EL (cell line): ENCODE data around the gene ST6GALNAC4.
"Not testable (repeated sequence)": the region's sequence is repeated elsewhere in the genome, so short reads cannot be mapped to it uniquely, and the experiment has no call there.

Experiments
- DNase-seq: peaks from one replicate; pipeline ENCODE4 v3.0.0-alpha.2; 2016

Gene ST6GALNAC4

GRCh38 chr9:127884976-127885490 is 31.8 kb downstream of the ST6GALNAC4 start:
- no peak for DNase-seq

GRCh38 chr9:127884427-127884911 is 32.4 kb downstream of the ST6GALNAC4 start:
- DNase-seq = no peak

DNA sequence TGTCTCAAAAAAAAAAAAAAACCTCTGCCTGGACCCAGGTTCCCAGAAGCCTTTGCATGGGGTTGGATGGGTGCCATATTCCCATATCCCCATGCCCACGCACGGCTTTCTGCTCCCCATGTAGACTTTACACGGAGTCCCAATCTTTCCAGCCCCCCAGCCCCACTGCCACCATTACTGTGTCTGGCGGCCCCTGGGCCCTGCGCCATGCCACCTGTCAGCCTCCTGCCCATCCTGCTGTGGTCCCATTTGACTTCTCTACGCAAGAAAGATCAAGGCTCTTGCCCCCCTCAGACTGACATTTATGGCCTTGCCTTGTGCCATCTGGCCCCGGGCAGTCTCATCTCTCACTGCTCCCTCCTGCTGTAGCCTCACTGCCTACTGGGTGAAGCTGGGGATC is 32.9 kb downstream of the ST6GALNAC4 start:
- no peak for DNase-seq

- not testable (repeated sequence) for DNase-seq
These were observed 35.1 kb downstream of the ST6GALNAC4 start for GRCh38 chr9:127881715-127882114.

GRCh38 chr9:127880143-127880542 is 36.7 kb downstream of the ST6GALNAC4 start:
- DNase-seq = no peak

- DNase-seq = no peak
These were observed 38.0 kb downstream of the ST6GALNAC4 start for GRCh38 chr9:127878652-127879390.

DNA sequence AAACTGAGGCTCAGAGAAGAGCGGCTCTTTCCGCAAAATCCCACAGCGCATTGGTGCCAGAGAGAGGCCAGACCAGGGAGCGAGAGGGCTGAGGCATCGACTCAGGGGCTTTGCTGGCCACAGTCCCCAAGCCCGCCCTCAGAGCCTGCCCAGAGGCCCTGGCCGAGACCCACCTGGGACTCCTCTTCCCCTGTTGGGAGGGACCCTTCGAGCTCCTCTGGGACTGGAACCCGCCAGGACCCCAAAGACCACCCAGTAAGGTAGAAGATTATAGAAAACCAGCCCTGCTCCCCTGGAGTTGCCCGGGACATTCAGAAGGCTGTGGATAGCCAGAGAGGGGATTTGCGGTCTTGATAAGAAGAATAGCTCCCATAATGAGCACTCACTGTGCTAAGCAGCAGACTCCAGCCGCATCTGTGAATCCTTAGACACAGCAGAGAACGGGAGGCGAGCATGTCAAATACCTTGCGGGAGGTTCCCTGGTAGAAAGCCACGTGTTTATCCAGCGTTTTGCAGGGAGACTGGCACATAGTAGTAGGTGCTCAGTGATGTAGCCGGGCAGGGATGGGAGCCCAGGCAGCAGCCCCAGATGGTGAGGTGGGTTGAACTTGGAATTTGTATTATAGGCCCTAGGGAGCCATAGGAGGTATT is 38.7 kb downstream of the ST6GALNAC4 start:
- no peak for DNase-seq

DNA sequence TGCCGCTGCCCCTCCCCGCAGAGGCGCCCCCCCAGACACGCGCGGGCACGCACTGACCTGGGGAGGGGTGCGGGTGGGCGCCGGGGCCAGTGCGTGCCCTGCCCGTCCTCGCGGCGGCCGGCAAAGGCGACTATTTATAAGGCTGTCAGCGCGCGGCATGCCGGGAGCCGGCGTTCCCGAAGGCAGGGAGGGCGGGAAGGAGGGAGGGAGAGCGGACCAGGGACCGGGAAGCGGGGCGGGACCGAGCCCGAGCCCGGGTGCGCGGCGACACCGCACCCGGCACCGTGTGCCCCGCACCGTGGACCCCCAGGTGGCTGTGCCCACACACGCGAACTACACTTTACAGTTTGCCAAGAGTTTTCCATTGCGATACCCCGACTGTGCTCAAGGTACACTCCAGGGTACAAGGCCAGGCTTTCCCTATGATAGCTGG is 39.3 kb downstream of the ST6GALNAC4 start, which contains the start of gene AK1:
Gene AK1 (minus strand): TSS at position 110 of the 433 bp plus-strand sequence. CDS start 3,058 bp downstream, outside the sequence.
- DNase-seq = peak; percentile 68

DNA sequence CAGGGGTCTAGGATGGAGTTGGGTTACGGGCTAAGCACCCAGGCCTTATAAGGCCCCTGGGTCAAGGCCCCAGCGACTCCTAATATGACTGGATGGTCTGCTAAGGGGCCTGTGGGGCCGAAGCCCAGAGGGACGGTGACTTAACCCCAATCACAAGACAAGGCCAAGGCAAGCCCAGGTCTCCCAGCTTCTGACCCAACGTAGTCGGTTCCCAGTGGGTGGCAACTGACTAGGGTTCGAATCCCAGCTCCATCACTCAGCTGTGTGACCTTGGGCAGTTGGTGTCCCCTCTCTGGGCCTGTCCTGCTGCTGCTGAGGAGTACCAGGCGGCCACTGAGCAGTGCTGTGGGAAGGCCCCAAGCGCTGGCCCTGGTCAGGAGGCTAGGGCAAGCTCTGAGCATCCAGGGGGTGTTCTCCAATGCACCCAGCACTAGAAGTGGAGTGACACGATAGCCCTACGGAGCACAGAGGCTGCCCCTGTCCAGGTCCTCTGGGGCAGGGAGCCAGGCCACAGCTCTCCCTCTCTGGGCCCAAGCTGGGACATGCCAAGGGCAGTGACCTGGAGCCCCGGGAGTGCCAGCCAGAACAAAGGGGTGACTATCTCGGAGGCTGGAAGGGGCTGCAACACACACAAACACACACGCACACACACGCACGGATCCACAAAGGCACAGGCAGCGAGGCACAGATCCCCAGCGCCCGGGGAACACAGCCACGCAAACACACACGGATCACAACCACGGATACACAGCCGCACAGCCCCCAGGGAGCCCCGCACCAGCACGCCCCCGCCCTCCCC is 39.9 kb downstream of the ST6GALNAC4 start:
- DNase-seq = peak; percentile 31

DNA sequence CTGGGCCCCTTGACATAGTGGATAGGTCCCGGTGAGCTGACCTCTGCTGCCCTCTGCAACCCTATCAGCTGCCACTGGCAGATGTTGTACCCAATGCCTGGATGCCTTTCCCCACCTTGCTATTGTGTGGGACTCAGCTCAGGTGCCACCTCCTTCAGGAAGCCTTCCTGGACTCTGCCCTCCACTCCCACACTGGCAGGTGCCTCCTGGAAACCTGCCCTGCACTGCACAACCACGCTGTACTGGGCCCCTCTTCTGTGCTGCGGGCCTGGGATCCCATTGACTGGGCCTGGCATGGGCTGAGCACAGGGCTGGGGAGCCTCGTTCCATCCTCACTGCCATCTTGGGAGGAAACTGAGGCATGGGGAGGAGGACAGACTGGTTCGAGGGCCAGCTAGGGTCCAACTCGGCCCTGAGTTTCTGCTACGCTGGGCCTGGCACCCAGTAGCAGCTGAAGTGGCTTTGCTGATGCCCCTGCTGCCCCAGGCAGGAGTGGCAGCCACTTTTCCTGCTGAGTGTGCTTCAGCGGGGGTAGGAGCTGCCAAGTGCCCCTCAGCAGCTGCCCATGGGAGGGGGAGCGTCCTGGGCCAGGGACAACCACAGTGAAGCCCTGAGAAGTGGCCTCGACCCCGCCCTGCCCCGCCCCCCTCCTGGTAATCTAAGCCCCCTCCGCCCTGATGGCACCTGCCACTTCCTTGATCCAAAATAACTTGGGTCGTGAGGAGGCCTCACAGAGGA is 40.6 kb downstream of the ST6GALNAC4 start:
- DNase-seq = no peak

DNA sequence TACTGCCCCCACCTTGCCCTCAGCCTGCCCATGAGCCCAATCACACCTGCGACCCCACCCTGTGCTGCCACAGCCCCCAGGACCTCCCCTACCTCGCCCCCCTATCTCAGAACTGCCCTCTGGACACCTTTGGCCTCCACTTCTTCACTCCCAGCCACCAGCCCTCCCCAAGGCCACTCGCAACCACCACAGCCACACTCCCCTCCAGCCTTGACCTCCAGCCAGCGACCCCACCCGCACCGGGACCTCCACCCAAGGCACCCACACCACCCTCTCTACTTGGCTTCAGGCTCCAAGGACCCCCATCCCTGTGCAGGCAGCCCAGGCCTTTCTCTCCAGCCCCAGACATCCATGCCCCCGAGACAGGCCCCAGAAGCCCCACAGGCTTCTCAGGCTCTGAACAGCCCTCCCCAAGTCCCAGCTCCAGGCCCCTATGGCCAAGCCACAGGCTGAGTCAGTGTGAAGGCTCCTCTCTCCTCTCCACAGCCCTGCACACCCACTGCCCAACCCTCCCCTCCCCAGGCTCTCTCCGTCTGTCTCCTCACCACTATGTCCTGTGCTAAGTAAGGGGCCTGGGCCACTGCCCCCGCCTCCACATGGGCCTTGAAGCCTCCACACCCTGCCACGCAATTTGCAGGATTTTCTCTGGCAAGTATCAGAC is 41.4 kb downstream of the ST6GALNAC4 start:
- DNase-seq = peak; percentile 40

- no peak for DNase-seq
These were observed 42.3 kb downstream of the ST6GALNAC4 start for GRCh38 chr9:127874301-127875221.

- DNase-seq = no peak
These were observed 43.0 kb downstream of the ST6GALNAC4 start for GRCh38 chr9:127873886-127874285.

DNA sequence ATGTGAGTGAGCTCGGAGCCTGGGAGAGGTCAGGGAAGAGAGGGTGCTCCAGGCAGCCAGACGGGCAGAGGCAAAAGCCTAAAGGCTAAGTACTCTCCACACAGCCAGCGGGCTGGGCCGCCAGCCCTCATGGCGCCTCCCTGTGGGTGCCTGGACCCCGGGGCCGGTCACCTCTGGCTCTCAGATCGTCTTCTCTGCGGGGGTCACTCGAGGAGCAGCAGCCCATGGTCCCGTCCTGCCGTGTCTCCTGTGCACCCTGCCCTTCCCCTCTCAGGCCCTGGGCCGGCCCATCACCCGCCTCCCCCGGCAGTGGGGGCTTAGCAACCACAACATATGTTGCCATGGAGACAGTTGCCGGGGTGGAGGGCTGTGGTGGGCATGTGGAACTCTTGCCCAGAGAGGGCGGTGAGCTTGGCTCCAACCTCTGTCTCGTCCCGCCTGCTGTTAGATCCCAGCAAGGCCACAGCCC is 43.6 kb downstream of the ST6GALNAC4 start:
- DNase-seq = no peak

GRCh38 chr9:127872369-127873222 is 44.2 kb downstream of the ST6GALNAC4 start:
- DNase-seq = no peak

DNA sequence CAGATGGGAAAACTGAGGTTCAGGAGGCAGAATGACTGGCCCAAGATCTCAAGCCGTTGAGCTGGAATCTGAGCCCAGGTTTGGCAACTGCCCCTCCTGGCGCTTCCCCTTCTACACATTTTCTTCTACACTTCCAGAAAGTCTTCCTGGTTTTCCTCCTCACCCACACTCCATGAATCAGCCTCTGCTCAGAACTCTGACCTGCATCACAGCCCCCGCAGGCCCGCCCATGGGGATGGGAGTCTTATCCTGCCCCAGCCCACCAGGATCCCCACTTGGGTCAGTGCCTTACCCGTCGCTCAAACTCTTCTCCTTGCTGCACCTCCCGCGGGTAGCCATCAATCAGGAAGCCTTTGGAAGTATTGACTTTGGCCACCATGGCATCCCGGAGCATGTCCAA is 45.3 kb downstream of the ST6GALNAC4 start:
- no peak for DNase-seq

DNA sequence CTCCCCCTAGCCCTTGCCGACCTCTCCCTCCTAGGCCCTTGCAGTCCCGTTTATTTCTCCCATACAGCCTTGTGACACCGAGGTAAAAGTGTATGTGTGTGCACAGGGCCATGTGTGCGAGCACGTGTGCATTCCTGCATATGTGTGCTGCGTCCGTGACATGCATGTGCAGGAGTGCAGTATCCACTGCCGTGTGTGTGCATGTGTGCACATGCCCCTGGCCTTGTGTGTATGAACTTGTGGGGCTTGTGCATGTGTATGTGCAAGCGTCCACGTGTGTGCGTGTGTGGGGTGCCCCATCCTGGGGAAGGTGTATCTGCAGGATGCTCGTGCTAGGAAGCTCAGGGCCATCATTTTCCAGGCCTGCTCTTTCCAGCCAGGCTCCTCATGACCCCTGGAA is 46.0 kb downstream of the ST6GALNAC4 start:
- no peak for DNase-seq

- not testable (repeated sequence) for DNase-seq
These were observed 46.7 kb downstream of the ST6GALNAC4 start for GRCh38 chr9:127870153-127870491.

DNA sequence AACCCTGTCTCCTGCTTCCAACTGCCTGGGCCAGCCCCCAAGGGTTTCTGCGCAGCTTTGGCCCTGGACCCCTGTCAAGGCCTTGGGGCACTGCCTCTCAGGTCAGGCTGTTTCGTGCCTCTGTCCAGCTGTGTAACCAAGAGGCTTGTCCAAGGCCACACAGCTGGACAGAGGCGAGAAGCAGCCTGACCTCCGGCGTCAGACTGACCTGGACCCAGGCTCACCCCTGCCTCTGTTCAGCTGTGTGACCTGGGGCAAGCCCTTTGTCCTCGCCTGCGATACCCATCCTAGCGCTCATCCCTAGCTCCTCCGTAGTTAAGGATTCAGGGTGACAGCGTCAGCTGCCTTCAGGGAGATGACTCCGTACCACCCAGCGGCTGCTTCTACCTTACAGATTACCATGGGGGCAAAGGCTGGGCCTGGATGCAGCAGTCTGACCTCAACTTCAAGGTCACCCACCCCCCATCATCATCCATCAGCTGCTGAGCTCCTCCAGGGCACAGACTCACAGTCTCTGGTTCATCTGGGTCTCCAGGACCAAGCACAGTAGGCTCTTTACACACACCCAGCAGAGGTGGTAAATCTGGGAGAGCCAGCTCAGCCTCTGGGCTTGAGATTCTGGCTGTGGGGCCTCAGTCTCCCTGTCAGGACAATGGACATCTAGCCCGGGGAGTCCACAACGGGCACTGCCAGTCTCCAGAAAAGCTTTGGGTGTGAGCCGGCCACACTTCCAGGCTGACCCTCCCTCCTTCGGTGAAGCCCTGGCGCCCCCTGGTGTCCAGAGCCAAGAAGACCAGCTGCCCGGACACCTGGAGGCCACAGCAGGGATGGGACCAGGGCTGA is 47.3 kb downstream of the ST6GALNAC4 start:
- DNase-seq = peak; percentile 81
